Right lobe of liver (tissue), 4 donors: ENCODE data around the gene PCDHGB2.

Source experiments
- CTCF ChIP-seq, 4 donors: fragments of 200-600 bp in 3 of 4; fragments of 450-650 bp in 1 of 4; IDR thresholded peaks; one replicate each; pipeline versions ENCODE4 v1.5.1 to v1.8.0; 2016 to 2022; ENCODE audit warnings: antibody characterized with exemption in 4 of 4, mild to moderate bottlenecking in 2 of 4
- POLR2A ChIP-seq: fragments of 450-650 bp; IDR thresholded peaks from one replicate; pipeline ENCODE4 v1.6.1; 2017; ENCODE audit warnings: antibody characterized with exemption, mild to moderate bottlenecking
- donor health status: DM: no; HTN: no; CAD: no.
- donor health status: DM: no; HTN: no; CAD: no.
- donor health status: DM: no; HTN: yes; CAD: no.

- TF ChIP-seq CTCF (IDR thresholded peaks at IDR 0.05) (no peak), POLR2A (no peak)
Observed at GRCh38 chr5:141409598-141410306, 50.0 kb downstream of the PCDHGB2 start.
